A673 (cell line): ENCODE results near the gene STK11.

Source experiments
- EZH2 ChIP-seq: fragments of 200-600 bp; sonication (generic); IDR thresholded peaks from 2 replicates; pipeline ENCODE4 v1.6.1; 2017; ENCODE audit warnings: borderline replicate concordance, low read depth, mild to moderate bottlenecking, mixed read lengths, antibody characterized with exemption, low read length; ENCODE audit not compliant: poor library complexity, severe bottlenecking
- TF ChIP-seq, protein P1 (sequence below): fragments of 300-800, 200-600 bp; sonication (generic); conservative IDR thresholded peaks from 2 replicates; pipeline ENCODE4 v1.5.1; 2017; ENCODE audit warnings: low read depth, mild to moderate bottlenecking, antibody characterized with exemption, low read length, moderate library complexity, mixed read lengths

GRCh38 chr19:1170938-1171754 is 34.4 kb upstream of the STK11 start:
- TF ChIP-seq, protein P1, sequence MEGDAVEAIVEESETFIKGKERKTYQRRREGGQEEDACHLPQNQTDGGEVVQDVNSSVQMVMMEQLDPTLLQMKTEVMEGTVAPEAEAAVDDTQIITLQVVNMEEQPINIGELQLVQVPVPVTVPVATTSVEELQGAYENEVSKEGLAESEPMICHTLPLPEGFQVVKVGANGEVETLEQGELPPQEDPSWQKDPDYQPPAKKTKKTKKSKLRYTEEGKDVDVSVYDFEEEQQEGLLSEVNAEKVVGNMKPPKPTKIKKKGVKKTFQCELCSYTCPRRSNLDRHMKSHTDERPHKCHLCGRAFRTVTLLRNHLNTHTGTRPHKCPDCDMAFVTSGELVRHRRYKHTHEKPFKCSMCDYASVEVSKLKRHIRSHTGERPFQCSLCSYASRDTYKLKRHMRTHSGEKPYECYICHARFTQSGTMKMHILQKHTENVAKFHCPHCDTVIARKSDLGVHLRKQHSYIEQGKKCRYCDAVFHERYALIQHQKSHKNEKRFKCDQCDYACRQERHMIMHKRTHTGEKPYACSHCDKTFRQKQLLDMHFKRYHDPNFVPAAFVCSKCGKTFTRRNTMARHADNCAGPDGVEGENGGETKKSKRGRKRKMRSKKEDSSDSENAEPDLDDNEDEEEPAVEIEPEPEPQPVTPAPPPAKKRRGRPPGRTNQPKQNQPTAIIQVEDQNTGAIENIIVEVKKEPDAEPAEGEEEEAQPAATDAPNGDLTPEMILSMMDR, result no peak
- no peak for TF ChIP-seq EZH2
